Adipocyte (in vitro differentiated cells): ENCODE data around the gene CDX2.

ENCODE experiments used
- DNase-seq: peaks from one replicate; pipeline ENCODE4 v3.0.0-alpha.2; 2015; ENCODE audit warnings: low read depth
- H3K27me3 ChIP-seq: replicated peaks from 2 replicates; pipeline ENCODE4 v1.7.0; 2013; ENCODE audit warnings: mild to moderate bottlenecking, low read length, moderate library complexity; ENCODE audit not compliant: control insufficient read depth, insufficient read depth
- H3K36me3 ChIP-seq: 2 replicates; pipeline ENCODE4 v1.7.0; 2013; ENCODE audit warnings: low read length, mild to moderate bottlenecking, moderate library complexity; ENCODE audit not compliant: control insufficient read depth, insufficient read depth, severe bottlenecking
- H3K4me1 ChIP-seq: 2 replicates; pipeline ENCODE4 v1.7.0; 2013; ENCODE audit warnings: mild to moderate bottlenecking, low read length, moderate library complexity; ENCODE audit not compliant: control insufficient read depth, insufficient read depth
- H3K4me3 ChIP-seq: 2 replicates; pipeline ENCODE4 v1.7.0; 2013; ENCODE audit warnings: mild to moderate bottlenecking, low read length, moderate library complexity
- H3K9ac ChIP-seq: 2 replicates; pipeline ENCODE4 v1.7.0; 2013; ENCODE audit warnings: mild to moderate bottlenecking, low read length, moderate library complexity
- H3K9me3 ChIP-seq: 2 replicates; pipeline ENCODE4 v1.7.0; 2013; ENCODE audit warnings: mild to moderate bottlenecking, low read length, moderate library complexity; ENCODE audit not compliant: control insufficient read depth

CDX2 gene

GRCh38 chr13:27918041-27918917, 50.8 kb downstream of the CDX2 start:
- Histone ChIP-seq H3K27me3 (peaks cover 89% of the 10 kb centered on the region), H3K4me3 (no peak overlapping the region), H3K9ac (no peak overlapping the region), H3K4me1 (peaks cover 6% of the 10 kb centered on the region), H3K9me3 (no peaks in the 10 kb centered on the region), H3K36me3 (no peaks in the 10 kb centered on the region)
- DNase-seq: no peak

- no peaks in the 10 kb centered on the region for H3K36me3 ChIP-seq
- no peaks in the 10 kb centered on the region for H3K9me3 ChIP-seq
- H3K4me1 ChIP-seq: peaks cover 6% of the 10 kb centered on the region
- no peak overlapping the region for H3K9ac ChIP-seq
- H3K27me3 ChIP-seq: peaks cover 86% of the 10 kb centered on the region
- H3K4me3 ChIP-seq: no peak overlapping the region
- DNase-seq: no peak
Measured at GRCh38 chr13:27917121-27917947, 51.8 kb downstream of the CDX2 start.

- DNase-seq: no peak
- Histone ChIP-seq H3K4me1 (peaks cover 2% of the 10 kb centered on the region), H3K36me3 (no peaks in the 10 kb centered on the region), H3K4me3 (no peak overlapping the region), H3K27me3 (peaks cover 76% of the 10 kb centered on the region), H3K9ac (no peak overlapping the region), H3K9me3 (no peaks in the 10 kb centered on the region)
Measured at GRCh38 chr13:27915301-27916207, 53.6 kb downstream of the CDX2 start.

- H3K4me3 ChIP-seq: no peak overlapping the region
- H3K27me3 ChIP-seq: peaks cover 75% of the 10 kb centered on the region
- no peak for DNase-seq
Measured at GRCh38 chr13:27913160-27913559, 56.0 kb downstream of the CDX2 start.

GRCh38 chr13:27911521-27911920, 57.6 kb downstream of the CDX2 start:
- H3K9me3 ChIP-seq: no peaks in the 10 kb centered on the region
- no peak overlapping the region for H3K4me3 ChIP-seq
- no peak for DNase-seq
- no peak overlapping the region for H3K9ac ChIP-seq
- H3K4me1 ChIP-seq: no peaks in the 10 kb centered on the region
- H3K27me3 ChIP-seq: peaks cover 73% of the 10 kb centered on the region
- no peaks in the 10 kb centered on the region for H3K36me3 ChIP-seq

More at GRCh38 chr13:27913160-27913559, 56.0 kb downstream of the CDX2 start:
- Histone ChIP-seq H3K9me3 (no peaks in the 10 kb centered on the region), H3K36me3 (no peaks in the 10 kb centered on the region), H3K4me1 (no peaks in the 10 kb centered on the region), H3K9ac (no peak overlapping the region)
